ENCODE data around the gene ALDH3B1. TPM values are rescaled to one million over a fixed set of nuclear protein-coding genes. Genes with fewer than 3 reads are reported as not detected.
A peak's percentile ranks its signal among the peaks of the same experiment; 100 is the strongest.

ALDH3B1 gene
- total and polyA plus RNA-seq, 2 experiments from 2014 or later, result 0.45 to 0.55 TPM

- Histone ChIP-seq H3K36me3 (peaks cover 7% of the 10 kb centered on the region), H3K4me3 (no peak overlapping the region), H3K27me3 (no peaks in the 10 kb centered on the region), H3K4me1 (ENCODE audit: low read depth) (peaks cover 8% of the 10 kb centered on the region), H3K9me3 (ENCODE audit: low read depth) (no peaks in the 10 kb centered on the region), H3K27ac (no peak overlapping the region)
- TF ChIP-seq CTCF (IDR thresholded peaks at IDR 0.05; ENCODE audit: low read depth, low read length), result no peak
- DNase-seq (ENCODE audit: low read depth in 1 of 2, low spot score in 1 of 2), result no peak
Measured at GRCh38 chr11:68033708-68034045, 23.6 kb downstream of the ALDH3B1 start.

- Histone ChIP-seq H3K4me3 (no peak overlapping the region), H3K27ac (peak overlapping the region; percentile 32), H3K9me3 (ENCODE audit: low read depth) (no peaks in the 10 kb centered on the region), H3K27me3 (no peaks in the 10 kb centered on the region), H3K4me1 (ENCODE audit: low read depth) (peaks cover 20% of the 10 kb centered on the region), H3K36me3 (peaks cover 7% of the 10 kb centered on the region)
- no peak for TF ChIP-seq CTCF (IDR thresholded peaks at IDR 0.05; ENCODE audit: low read depth, low read length)
- DNase-seq (ENCODE audit: low read depth in 1 of 2, low spot score in 1 of 2), result no peak
Measured at GRCh38 chr11:68035266-68035876, 25.2 kb downstream of the ALDH3B1 start.

GRCh38 chr11:68036141-68036716 is 26.1 kb downstream of the ALDH3B1 start:
- Histone ChIP-seq H3K36me3 (peaks cover 7% of the 10 kb centered on the region), H3K9me3 (ENCODE audit: low read depth) (no peaks in the 10 kb centered on the region), H3K4me1 (ENCODE audit: low read depth) (peaks cover 24% of the 10 kb centered on the region), H3K27ac (peak overlapping the region; percentile 88), H3K27me3 (no peaks in the 10 kb centered on the region), H3K4me3 (no peak overlapping the region)
- no peak for DNase-seq (ENCODE audit: low read depth in 1 of 2, low spot score in 1 of 2)
- no peak for TF ChIP-seq CTCF (IDR thresholded peaks at IDR 0.05; ENCODE audit: low read depth, low read length)

GRCh38 chr11:68036717-68037239 is 26.7 kb downstream of the ALDH3B1 start:
- H3K4me1 ChIP-seq (ENCODE audit: low read depth), result peaks cover 24% of the 10 kb centered on the region
- no peaks in the 10 kb centered on the region for H3K9me3 ChIP-seq (ENCODE audit: low read depth)
- no peak for TF ChIP-seq CTCF (IDR thresholded peaks at IDR 0.05; ENCODE audit: low read depth, low read length)
- no peaks in the 10 kb centered on the region for H3K27me3 ChIP-seq
- no peak overlapping the region for H3K4me3 ChIP-seq
- peak overlapping the region; percentile 88 for H3K27ac ChIP-seq
- peaks cover 7% of the 10 kb centered on the region for H3K36me3 ChIP-seq
- DNase-seq (ENCODE audit: low read depth in 1 of 2, low spot score in 1 of 2), result no peak

GRCh38 chr11:68037411-68038225 is 27.5 kb downstream of the ALDH3B1 start:
- no peak for TF ChIP-seq CTCF (IDR thresholded peaks at IDR 0.05; ENCODE audit: low read depth, low read length)
- H3K27ac ChIP-seq, result peak overlapping the region; percentile 88
- H3K27me3 ChIP-seq, result no peaks in the 10 kb centered on the region

More at GRCh38 chr11:68037411-68038225, 27.5 kb downstream of the ALDH3B1 start:
- Histone ChIP-seq H3K4me3 (no peak overlapping the region), H3K4me1 (ENCODE audit: low read depth) (peaks cover 24% of the 10 kb centered on the region), H3K36me3 (peaks cover 7% of the 10 kb centered on the region), H3K9me3 (ENCODE audit: low read depth) (no peaks in the 10 kb centered on the region)
- DNase-seq (ENCODE audit: low read depth in 1 of 2, low spot score in 1 of 2), result no peak
